ENCODE results near the gene VENTX. TPM values are rescaled to one million over a fixed set of nuclear protein-coding genes. Genes with fewer than 3 reads are reported as not detected.

The VENTX gene
- polyA plus RNA-seq, 3 donors = 1.4 to 56.0 (median 1.6) TPM

GRCh38 chr10:133262696-133263095 lies 25.0 kb downstream of the VENTX start:
- Histone ChIP-seq H3K9me3 (replicated peaks in 1 of 2; ENCODE audit: control insufficient read depth in 1 of 2, insufficient read depth in 1 of 2, low read length in 2 of 2) (no peaks in the 10 kb centered on the region), H4K20me1 (ENCODE audit: insufficient read depth, low read length) (peaks cover 12% of the 10 kb centered on the region), H3K4me2 (replicated peaks; ENCODE audit: extremely low read depth, low read length, poor library complexity, severe bottlenecking) (peak overlapping the region; percentile 30), H2AFZ (ENCODE audit: insufficient read depth, low read depth, low read length, poor library complexity, severe bottlenecking) (no peak overlapping the region), H3K79me2 (ENCODE audit: insufficient read depth, low read length) (no peaks in the 10 kb centered on the region), H3K9ac (ENCODE audit: insufficient read depth, low read length, poor library complexity, severe bottlenecking) (no peak overlapping the region), H3K27me3 (ENCODE audit: control insufficient read depth in 2 of 2, insufficient read depth in 2 of 2, low read length in 2 of 2) (no peaks in the 10 kb centered on the region), H3K36me3 (replicated peaks in 1 of 2; ENCODE audit: control insufficient read depth in 1 of 2, insufficient read depth in 2 of 2, low read length in 2 of 2) (peaks cover 24 to 38% of the 10 kb centered on the region in 2 donors), H3K27ac (ENCODE audit: low read depth in 1 of 2, low read length in 2 of 2) (peak overlapping the region; percentile 31 to 74), H3K4me1 (ENCODE audit: control insufficient read depth in 1 of 2, insufficient read depth in 2 of 2, low read length in 2 of 2) (peaks cover 75 to 83% of the 10 kb centered on the region in 2 donors), H3K4me3 (replicated peaks in 1 of 3; ENCODE audit: low read depth in 2 of 3, low read length in 3 of 3) (peak overlapping the region in 1 of 3 experiments; percentile 16)
- Mint-ChIP-seq H3K4me1 (peaks cover 70% of the 10 kb centered on the region), H3K4me3 (no peak overlapping the region), H3K9me3 (no peaks in the 10 kb centered on the region), H3K36me3 (peaks cover 23 to 46% of the 10 kb centered on the region in 2 donors), H3K27ac (peak overlapping the region in 6 of 7 donors; percentile 81 to 94 (median 90)), H3K27me3 (ENCODE audit: low read depth in 3 of 3) (peaks cover 0 to 5% (median 1%) of the 10 kb centered on the region in 3 donors)
- DNase-seq = no peak
- TF ChIP-seq CTCF (IDR thresholded peaks at IDR 0.05) = no peak
- WGBS (ENCODE audit: insufficient coverage) = 95% methylated on average over 14 of the region's 14 CpGs
- intact Hi-C loops (cut with micrococcal nuclease) = loop anchor here in 1 of 2 donors (5.0 kb wide), 1 partner anchor 45 kb away; the partner anchor contains the start of genes TUBGCP2 and ZNF511

GRCh38 chr10:133263674-133264073 lies 26.0 kb downstream of the VENTX start:
- H3K9me3 Mint-ChIP-seq = no peaks in the 10 kb centered on the region
- Histone ChIP-seq H3K4me2 (replicated peaks; ENCODE audit: extremely low read depth, low read length, poor library complexity, severe bottlenecking) (no peak overlapping the region), H3K9me3 (replicated peaks in 1 of 2; ENCODE audit: control insufficient read depth in 1 of 2, insufficient read depth in 1 of 2, low read length in 2 of 2) (no peaks in the 10 kb centered on the region), H3K27ac (ENCODE audit: low read depth in 1 of 2, low read length in 2 of 2) (peak overlapping the region; percentile 69 to 74), H3K4me3 (replicated peaks in 1 of 3; ENCODE audit: low read depth in 2 of 3, low read length in 3 of 3) (peak overlapping the region in 1 of 3 experiments; percentile 48), H3K27me3 (ENCODE audit: control insufficient read depth in 2 of 2, insufficient read depth in 2 of 2, low read length in 2 of 2) (no peaks in the 10 kb centered on the region), H3K36me3 (replicated peaks in 1 of 2; ENCODE audit: control insufficient read depth in 1 of 2, insufficient read depth in 2 of 2, low read length in 2 of 2) (peaks cover 32 to 47% of the 10 kb centered on the region in 2 donors), H3K9ac (ENCODE audit: insufficient read depth, low read length, poor library complexity, severe bottlenecking) (no peak overlapping the region), H3K79me2 (ENCODE audit: insufficient read depth, low read length) (no peaks in the 10 kb centered on the region), H4K20me1 (ENCODE audit: insufficient read depth, low read length) (peaks cover 21% of the 10 kb centered on the region), H2AFZ (ENCODE audit: insufficient read depth, low read depth, low read length, poor library complexity, severe bottlenecking) (no peak overlapping the region), H3K4me1 (ENCODE audit: control insufficient read depth in 1 of 2, insufficient read depth in 2 of 2, low read length in 2 of 2) (peaks cover 65 to 73% of the 10 kb centered on the region in 2 donors)
- no peak for TF ChIP-seq CTCF (IDR thresholded peaks at IDR 0.05)
- no peak overlapping the region for H3K4me3 Mint-ChIP-seq
- 94% methylated on average over 9 of the region's 10 CpGs for WGBS (ENCODE audit: insufficient coverage)
- H3K27me3 Mint-ChIP-seq (ENCODE audit: low read depth in 3 of 3) = peaks cover 0 to 5% (median 1%) of the 10 kb centered on the region in 3 donors
- no peak for DNase-seq
- intact Hi-C loops (cut with micrococcal nuclease) = loop anchor here in 1 of 2 donors (5.0 kb wide), 1 partner anchor 44 kb away; the partner anchor contains the start of genes TUBGCP2 and ZNF511
- peak overlapping the region; percentile 80 to 94 (median 90) for H3K27ac Mint-ChIP-seq
- peaks cover 64% of the 10 kb centered on the region for H3K4me1 Mint-ChIP-seq
- H3K36me3 Mint-ChIP-seq = peaks cover 26 to 56% of the 10 kb centered on the region in 2 donors
